DMS 273 treated with DMSO at 0.1 percent for 48 hours (cell line): ENCODE data around the gene POLR2C.
"Not testable (repeated sequence)": the region's sequence is repeated elsewhere in the genome, so short reads cannot be mapped to it uniquely, and the experiment has no call there.

Experiments
- DNase-seq: peaks from one replicate; lab custom pipeline; 2025; lab: John Stamatoyannopoulos, UW

POLR2C gene

DNA sequence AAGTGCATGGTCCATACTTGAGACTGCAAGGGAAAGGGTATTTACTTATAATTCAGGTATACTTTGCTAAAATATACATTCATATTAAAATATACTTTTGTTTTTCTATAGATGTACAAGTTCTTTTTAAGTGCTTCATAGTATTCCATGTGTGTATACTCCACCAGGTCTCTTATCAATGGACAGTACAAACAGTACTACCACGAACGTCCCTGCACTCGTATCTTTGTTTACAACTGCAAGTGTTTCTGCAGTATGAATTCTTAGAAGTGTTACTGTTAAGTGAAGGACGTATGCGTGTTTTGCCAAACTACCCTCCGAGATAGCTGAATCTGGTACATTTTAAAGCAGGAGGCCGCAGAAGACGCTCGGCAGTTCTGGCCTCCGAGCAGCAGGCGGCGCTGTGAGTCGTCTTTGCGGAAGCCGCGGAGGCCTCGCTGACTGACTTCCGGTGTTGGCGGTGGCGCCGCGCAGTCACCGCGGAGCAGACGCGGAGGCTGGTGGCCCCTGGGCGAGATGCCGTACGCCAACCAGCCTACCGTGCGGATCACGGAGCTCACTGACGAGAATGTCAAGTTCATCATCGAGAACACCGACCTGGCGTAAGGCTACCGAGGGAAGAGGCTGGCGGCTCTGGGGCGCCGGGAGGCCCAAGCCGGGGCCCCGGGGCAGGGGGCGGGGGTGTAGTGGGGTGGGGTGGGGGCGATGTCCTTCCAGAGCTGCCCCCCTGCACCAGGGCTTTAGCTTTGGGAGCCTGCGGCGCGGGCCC is at the start of gene POLR2C:
POLR2C (plus strand) TSS at position 471 of the 769 bp plus-strand sequence; CDS start at position 517, 46 bp downstream.
- DNase-seq: peak; percentile 42

DNA sequence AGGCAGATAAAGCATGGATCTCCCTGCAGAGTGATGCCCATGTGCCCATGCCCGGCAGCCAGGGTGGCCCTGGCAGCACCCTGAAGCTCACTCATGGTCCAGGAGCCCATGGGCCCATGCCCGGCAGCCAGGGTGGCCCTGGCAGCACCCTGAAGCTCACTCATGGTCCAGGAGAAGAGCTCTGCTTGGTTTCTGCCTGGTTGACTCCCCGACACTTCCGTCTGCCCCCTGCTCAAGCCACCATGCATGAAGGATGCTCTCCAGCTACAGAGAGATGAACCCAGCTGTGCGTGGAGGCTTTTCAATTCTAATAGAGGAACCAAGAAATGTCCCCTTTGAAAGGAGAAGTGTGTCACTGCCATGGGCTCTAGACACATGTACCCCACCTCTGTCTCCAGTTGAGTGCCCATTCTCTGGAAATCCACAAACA is 49.2 kb upstream of the POLR2C start:
- no peak for DNase-seq

DNA sequence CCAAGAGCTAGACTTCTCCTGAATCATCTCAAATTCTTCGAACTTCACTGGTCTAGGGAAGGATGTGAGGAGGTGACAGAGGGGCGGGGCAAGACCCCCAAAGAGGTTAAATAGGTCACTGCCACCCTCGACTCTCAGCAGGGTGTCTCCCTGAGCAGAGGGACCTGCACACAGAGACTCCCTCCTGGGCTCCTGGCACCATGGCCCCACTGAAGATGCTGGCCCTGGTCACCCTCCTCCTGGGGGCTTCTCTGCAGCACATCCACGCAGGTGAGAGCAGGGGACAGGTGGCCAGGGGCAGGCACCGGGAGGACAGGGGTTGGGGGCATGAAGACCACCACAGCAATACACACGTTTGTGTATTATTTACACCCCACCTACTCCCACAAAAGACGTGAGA is 48.7 kb upstream of the POLR2C start:
- no peak for DNase-seq

DNA sequence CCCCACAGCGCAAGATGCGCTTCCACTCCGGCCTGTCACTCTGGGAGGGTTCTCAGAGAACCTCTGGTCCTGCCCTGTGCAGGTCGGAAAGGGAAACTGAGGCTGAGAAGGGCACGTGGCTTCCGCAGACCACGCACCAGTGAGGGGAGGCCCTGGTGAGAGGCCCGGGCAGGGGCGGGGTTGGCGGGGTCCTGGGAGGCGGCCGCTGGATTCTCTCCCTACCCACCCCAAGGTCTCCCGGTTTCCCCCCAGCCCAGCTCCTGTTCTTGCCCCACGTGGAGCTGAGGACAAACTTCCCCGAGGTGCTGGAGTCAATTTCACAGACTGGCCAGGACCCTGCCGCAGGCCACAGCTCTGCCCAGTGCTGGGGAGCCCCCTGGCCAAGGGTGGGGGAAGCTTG is 46.4 kb upstream of the POLR2C start:
- DNase-seq: no peak

DNA sequence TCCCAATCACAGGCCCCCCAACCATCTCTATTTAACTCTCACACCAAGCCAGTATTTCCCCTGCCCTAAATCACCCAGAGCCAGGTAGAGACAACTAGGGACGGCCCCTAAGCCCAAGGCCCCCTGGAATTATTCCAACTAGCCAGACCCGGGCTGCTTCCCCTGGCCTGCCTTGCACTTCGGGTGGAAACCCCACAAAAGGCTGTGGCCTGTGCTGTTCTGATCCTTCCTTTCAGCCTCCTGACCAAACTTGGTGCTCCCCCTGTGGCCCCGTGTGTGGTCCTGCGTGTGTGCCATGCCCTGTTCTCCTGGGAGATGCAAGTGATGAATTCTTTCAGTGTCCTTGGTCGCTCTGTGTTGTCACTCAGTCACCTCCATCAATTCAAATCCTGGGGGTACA is 43.0 kb upstream of the POLR2C start:
- DNase-seq: no peak

DNA sequence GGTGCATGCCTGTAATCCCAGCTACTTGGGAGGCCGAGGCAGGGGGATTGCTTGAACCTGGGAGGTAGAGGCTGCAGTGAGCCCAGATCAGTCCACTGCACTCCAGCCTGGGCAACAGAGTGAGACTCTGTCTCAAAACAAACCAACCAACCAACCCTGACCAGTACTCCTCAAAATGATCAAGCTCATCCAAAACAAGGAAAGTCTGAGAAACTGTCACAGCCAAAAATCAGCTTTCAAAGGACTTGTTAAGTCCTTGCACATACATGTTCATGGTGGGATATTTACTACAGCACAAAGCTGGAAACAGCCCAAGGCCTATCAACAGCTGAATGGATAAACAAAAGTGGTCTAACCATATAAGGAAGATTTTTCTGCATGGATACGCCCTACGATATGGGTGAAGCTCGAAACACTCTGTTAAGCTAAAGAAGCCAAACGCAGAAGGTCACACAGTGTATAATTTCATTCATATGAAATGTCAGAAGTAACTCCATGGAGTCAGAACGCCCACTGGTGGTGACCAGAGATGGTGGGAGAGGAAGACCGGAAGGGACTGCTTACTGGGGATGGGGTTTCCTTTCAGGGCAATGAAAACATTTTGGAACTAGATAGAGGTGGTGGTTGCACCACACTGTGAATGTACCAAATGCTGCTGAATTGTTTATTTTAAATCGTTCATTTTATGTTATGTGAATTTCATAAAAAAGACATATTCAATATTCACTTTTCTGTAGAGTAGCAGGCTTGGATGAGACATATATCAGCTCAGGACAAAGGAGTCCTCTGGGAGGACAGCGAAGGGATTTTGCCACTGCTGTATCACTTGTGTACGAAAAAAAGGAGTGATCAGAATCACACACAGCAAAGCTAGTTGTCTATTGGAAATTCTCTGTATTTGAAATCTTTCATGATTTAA is 40.2 kb upstream of the POLR2C start:
- peak; percentile 41 for DNase-seq

DNA sequence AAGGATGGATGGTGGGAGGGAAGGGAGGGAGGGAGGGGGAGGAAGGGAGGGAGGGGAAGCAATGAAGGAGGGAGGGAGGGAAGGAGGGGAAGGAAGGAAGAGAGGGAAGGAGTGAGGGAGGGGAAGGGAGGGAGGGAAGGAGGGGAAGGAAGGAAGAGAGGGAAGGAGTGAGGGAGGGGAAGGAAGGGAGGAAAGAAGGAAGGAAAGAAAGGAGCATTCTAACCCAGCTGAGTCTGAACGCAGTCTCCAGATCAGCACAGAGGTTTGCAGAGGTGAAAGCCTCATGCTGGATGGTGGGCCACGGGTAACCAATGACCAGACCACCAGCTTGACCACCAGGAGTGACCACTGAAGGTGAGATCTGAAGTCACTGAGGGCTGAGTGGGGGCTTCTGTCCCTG is 39.3 kb upstream of the POLR2C start:
- DNase-seq: no peak

DNA sequence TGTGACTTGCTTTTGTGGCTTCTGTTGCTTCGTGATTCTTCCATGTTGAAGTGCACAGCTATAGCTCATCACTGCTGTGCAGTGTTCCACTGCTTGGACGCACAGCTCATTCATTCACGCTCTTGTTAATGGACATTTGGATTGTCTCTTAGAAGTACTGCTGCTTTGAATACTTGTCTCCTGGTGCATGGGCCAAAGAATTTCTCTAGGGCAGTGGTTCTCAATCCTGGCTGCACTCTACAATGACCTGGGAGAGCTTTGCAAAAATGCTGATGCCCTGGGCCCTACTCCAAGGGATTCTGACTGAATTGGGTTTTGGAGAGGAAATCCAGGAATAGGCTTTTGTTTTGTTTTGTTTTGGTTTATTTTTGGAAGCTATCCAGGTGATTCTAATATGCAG is 37.9 kb upstream of the POLR2C start:
- DNase-seq: no peak

DNA sequence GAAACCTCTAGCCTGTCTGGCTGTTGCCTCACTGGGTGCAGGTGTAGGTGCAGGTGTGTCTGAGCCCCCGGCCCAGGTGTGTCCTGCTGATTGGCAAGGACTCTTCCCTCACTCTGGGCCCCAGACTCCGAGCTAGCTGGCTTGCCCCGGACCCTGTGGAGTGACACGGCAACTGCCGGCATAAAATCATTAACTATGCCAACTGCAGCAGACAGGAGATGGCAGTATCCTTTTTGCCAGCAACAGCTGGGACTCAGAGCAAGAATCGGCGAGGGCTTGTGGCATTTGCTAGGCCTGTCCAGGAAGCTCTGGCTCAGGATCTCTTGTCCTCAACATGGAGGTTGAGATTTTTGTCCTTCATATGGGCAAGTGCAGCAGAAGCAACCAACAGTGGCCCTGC is 36.1 kb upstream of the POLR2C start:
- no peak for DNase-seq

DNA sequence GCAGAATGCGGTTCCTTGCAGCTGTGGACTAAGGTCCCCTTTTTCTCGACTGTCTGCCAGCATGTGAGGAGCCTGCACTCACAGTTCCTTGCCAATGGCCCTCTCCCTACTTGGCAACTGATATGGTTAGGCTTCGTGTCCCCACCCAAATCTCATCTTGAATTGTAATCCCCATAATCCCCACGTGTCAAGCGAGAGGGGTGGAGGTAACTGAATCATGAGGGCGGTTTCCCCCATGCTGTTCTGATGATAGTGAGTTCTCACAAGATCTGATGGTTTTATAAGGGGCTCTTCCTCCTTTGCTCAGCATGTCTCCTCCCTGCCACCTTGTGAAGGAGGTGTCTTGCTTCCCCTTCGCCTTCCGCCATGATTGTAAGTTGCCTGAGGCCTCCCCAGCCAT is 35.2 kb upstream of the POLR2C start:
- no peak for DNase-seq

DNA sequence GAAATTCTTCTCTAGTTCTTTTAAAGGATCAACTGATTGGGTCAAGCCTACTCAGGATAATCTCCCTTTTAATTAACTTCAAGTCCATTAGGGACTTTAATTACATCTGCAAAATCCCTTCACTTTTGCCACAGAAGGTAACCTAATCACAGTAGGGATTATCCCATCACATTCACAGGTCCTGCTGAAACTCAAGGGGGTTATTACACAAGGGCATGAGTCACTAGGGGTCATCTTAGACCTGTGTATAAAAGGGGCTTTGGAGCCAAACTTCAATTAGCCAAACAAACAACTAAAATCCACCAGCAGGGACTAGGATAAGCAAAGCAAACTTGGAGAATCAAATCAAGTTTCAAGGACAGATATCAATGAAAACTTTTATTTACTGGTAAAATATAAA is 34.7 kb upstream of the POLR2C start:
- no peak for DNase-seq

DNA sequence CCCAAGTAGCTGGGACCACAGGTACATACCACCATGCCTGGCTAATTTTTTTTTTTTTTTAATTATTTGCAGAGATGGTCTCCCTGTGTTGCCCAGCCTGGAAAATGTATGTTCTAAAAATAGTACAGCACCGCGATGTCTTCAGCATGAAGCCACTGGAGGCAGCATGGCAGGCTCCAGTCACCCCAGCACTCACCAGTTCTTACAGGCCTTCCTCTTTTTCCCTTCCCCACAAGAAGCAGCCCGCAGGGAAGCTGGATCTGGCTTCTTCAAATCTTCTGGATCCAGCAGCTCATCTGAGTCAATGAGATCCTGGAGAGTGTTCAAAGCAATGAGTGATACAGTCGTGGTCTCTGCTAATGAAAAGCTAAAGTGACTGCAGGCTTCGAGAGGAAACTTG is 31.5 kb upstream of the POLR2C start:
- no peak for DNase-seq

DNA sequence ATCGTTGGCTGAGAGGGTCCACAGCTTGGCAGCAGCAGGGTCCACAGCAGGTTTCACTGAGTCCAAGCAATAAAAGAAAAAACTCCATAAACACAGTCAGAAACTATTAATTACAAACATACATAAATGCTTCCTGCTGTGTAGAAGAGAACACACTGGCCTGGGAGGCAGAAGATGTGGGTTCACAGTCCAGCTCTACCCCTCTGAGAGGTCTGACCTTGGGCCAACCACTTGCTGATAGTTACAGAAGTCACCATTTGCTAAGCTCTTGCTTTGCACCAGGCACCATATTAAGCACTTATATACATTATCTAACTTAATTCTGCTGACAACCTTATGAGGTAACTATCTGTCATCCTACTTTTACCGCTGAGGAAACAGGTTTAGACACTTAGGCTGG is 30.0 kb upstream of the POLR2C start:
- DNase-seq: no peak

DNA sequence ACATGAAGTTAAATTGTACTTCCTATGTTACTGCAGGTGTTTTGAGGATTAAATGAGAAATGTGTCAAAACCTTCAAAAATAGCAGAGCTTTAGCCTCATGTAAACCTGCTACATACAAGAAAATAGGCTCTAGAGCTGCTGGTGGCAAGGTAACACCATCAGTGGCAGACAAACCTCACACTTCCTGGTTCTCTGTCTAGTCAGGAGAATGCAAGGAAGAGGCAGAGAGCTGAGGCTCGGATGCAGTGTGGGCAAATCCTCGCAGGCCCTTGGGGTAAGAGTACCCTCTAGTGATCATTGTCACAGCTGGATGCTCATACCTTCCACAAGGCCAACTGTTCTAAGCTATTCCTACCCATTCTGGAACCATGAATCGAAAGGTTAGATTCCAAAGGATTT is 29.5 kb upstream of the POLR2C start:
- no peak for DNase-seq

DNA sequence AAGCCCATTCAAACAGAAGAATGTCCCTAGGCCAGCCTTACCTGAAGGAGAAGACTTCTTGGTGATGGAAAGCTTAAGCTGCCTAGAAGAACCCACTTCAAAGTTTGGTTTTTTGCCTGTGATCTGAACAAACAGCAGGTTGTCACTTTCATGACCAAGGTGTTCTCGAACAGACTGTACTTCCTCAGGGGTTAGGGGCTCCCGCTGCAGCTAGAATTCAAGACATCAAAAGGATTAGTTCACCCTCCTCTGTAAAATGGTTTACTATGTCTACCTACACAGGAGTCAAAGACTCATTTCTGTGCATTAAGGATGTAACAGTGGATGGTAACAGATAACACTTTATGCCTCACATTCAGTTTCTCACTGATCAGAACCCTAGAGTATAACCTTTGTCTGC is 28.5 kb upstream of the POLR2C start:
- no peak for DNase-seq

DNA sequence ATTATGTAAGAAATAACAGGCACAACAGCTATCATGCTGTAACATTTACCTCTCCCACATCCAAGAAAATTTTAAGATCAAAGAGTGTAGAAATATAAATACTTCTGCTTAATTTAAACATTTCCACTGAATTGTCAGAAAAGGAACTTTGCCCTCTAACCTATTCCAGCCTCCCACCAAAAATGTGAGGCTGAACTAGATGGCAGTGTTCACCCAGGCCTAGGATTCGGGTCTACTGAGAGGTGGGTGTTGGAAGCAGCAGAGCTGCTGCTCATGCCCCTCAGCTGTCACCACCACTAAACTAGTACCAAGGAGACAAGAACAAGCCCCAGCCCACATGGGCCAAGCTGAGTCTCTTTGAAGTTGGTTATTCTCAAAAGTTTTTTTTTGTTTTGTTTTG is 26.6 kb upstream of the POLR2C start:
- no peak for DNase-seq

DNA sequence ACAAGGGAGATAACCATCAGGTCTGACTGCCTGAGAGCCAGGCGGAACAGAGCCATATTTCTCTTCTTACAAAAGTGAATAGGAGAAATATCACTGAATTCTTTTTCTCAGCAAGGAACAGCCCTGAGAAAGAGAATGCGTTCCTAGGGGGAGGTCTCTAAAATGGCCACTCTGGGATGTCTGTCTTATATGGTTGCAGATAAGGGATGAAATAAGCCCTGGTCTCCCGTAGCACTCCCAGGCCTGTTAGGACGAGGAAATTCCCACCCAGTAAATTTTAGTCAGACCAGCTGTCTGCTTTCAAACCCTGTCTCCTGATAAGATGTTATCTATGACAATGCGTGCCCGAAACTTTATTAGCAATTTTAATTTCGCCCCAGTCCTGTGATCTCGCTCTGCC is 22.5 kb upstream of the POLR2C start:
- DNase-seq: not testable (repeated sequence)

DNA sequence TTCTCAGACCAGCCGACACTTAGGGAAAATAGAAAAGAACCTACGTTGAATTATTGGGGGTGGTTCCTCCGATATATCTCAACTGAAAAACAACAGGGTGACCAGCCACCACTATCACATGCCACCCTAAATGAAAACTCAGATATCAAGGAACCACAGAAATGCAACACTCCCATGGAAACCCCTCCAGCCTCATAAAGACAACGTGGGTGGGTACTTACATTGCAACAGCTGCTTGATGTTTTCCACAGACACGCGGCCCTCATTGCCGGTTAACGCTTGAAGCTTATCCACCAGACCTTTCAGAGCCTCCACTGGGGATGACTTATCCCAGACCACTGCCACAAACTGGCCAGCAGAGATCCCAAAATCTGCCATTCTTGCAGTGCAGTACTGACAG is 21.9 kb upstream of the POLR2C start:
- not testable (repeated sequence) for DNase-seq

DNA sequence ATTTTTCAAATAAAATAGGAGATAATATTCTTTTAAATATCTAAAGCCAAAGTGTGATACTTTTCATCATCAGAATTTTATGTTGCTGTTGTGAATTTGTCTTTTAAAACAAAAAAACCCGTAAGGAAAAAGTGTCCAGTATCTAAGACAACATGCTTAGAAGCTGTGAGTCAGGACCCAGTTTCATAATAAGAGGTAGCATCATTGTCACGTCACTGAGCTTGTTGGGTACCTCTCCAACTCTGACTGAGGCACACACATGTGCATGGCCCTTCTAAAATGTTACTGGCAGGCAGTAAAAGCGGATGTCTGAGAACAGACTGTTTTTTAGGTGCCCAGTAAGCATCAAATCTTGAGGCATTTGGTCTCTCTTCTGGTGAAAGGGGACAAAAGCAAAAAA is 17.8 kb upstream of the POLR2C start:
- DNase-seq: no peak

DNA sequence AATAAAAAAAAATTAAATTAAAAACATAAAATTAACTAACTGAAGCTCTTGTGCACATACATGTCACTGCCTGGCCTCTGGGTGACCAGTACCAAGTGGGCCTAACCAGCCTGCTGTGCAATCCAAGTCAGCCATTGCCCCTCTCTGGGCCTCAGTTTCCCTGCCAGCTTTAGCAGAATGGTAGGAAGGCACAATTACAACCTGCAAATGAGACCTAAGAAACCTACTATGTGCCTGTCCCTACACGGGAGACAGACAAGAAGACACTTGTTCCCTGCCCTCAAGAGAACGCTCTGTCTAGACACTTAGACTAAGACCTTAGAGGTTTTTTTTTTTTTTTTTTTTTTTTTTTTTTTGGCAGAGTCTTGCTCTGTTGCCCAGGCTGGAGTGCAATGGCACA is 17.0 kb upstream of the POLR2C start:
- DNase-seq: no peak

DNA sequence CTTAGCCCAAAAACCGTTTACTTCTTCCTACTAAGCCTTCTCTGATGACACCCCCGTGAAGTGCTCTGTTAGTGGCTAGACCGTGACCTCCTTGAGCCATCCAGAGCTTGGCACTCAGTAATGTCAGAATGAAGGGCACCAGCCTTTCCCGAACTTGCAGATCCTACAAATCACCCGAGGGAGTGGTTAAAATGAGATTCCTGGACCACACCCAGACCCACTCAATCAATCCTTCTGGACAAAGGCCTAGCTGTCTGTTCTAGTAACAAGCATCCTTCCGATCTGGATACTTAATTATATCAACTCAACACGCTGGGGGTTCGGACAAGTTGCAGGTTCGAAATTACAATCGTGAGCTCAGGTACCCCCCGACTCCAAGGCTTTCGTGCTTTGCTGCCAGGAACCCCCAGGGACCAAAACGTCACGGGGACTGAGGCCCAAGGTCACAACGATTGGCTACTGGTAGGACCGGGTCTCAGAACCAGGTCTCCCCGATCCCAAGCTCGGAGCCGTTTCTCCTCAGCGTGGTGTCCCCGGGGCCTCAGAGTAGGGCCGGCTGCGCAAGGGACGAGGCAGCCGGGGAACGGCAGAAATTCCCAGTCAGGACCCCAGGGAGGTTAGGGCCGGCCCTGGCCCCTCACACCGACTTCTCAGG is 15.8 kb upstream of the POLR2C start:
- DNase-seq: no peak

DNA sequence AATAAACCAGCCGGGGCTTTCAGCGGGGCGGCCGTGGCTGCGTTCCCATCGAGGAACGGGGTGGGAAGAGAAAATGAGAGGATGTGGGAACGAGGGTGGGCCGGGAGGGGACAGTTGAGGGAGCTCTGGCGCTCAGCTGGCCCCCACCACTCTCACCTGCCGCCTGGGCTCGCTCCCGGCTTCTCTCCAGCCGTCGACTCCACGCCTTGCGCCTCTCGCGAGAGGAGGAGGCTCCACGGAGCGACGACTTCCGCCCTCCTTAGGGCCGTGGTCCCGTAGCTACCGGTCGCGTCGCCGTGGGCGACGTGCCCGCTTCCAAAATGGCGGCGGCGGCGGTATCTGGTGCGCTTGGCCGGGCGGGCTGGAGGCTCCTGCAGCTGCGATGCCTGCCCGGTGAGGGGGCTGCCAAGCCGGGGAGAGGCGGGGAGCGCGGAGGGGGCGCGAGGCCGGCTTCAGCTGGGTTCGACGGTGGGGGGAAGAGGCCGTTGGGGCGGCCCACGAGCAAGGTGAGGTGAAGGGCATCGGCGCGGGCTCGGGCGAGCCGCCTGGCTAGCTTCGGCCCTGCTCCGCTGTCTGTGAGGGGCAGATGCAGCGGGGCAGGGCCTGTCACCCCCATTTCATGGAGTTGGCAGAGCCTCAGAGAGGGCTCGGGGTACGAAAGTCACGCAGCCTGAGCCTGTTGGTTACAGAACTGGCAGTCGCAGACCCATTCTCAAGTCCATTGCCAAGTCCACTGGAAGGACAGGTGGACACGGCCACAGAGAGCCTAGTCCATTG is 15.1 kb upstream of the POLR2C start, which contains the start of the genes CIAPIN1 and COQ9:
CIAPIN1 (minus strand) TSS at position 200 of the 777 bp plus-strand sequence. CDS start 6,457 bp downstream, outside the sequence.
COQ9 (plus strand) TSS at position 294 of the 777 bp plus-strand sequence; CDS start at position 321, 27 bp downstream.
- DNase-seq: peak; percentile 73
